ENCODE measurements around the gene RGSL1. TPM values are rescaled to one million over a fixed set of nuclear protein-coding genes. Genes with fewer than 3 reads are reported as not detected.
A peak's percentile ranks its signal among the peaks of the same experiment; 100 is the strongest.

RGSL1 gene
- total RNA-seq, 1 donor from 2014 or later: not detected

- no peak for TF ChIP-seq CTCF (IDR thresholded peaks at IDR 0.05)
- peak; percentile 93 for ATAC-seq
- DNase-seq: peak; percentile 98
- H3K4me3 ChIP-seq: peak within 1 kb of the TSS; percentile 66
- H3K27me3 ChIP-seq: no peaks in the 10 kb centered on the region
- H3K36me3 ChIP-seq: peaks cover 19% of the 10 kb centered on the region
- intact Hi-C loops (cut with DNase I): no loop called here
- peak within 1 kb of the TSS; percentile 85 for H3K27ac ChIP-seq
- H3K9me3 ChIP-seq: no peaks in the 10 kb centered on the region
- peaks cover 27% of the 10 kb centered on the region for H3K4me1 ChIP-seq
Measured at GRCh38 chr1:182604175-182605164, 154.5 kb downstream of the RGSL1 start, which contains the start of gene RGS16. RGS16 (minus strand) TSS chr1:182604389; CDS start chr1:182604259, 130 bp downstream.

- no peak for TF ChIP-seq CTCF (IDR thresholded peaks at IDR 0.05)
- Histone ChIP-seq H3K27ac (no peak overlapping the region), H3K4me3 (no peak overlapping the region), H3K4me1 (peaks cover 11% of the 10 kb centered on the region), H3K9me3 (no peaks in the 10 kb centered on the region), H3K27me3 (no peaks in the 10 kb centered on the region), H3K36me3 (no peaks in the 10 kb centered on the region)
- ATAC-seq (no peak), DNase-seq (no peak)
- intact Hi-C loops (cut with DNase I): no loop called here
Measured at GRCh38 chr1:182607566-182607965, 157.6 kb downstream of the RGSL1 start.

DNA sequence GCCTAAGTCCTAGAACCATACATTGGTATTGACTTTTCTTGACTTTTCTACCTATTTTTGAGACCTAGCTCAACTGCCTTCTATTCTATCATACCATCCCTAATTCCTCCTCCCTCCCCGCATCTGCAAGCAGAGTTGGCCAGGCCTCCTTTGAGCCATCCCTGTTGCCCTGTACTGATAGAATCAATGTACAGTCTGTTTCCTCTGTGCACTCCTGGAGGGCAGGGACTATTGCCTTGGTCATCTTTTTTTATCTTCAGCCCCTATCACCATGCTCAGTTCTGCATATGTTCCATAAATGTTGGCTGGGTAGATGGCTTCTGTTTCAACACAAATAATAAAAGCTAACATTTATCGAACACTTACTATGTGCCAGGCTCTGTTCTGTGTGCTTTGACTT is 158.3 kb downstream of the RGSL1 start:
- Histone ChIP-seq H3K27me3 (no peaks in the 10 kb centered on the region), H3K4me3 (no peak overlapping the region), H3K4me1 (peaks cover 11% of the 10 kb centered on the region), H3K27ac (no peak overlapping the region), H3K36me3 (no peaks in the 10 kb centered on the region), H3K9me3 (no peaks in the 10 kb centered on the region)
- ATAC-seq: no peak
- TF ChIP-seq CTCF (IDR thresholded peaks at IDR 0.05): no peak
- no peak for DNase-seq
- intact Hi-C loops (cut with DNase I): no loop called here

GRCh38 chr1:182608845-182609610 is 159.1 kb downstream of the RGSL1 start:
- no peaks in the 10 kb centered on the region for H3K9me3 ChIP-seq
- no peak overlapping the region for H3K27ac ChIP-seq
- TF ChIP-seq CTCF (IDR thresholded peaks at IDR 0.05): no peak
- H3K27me3 ChIP-seq: no peaks in the 10 kb centered on the region
- intact Hi-C loops (cut with DNase I): no loop called here
- H3K4me3 ChIP-seq: no peak overlapping the region
- no peak for ATAC-seq
- H3K4me1 ChIP-seq: peaks cover 10% of the 10 kb centered on the region
- H3K36me3 ChIP-seq: no peaks in the 10 kb centered on the region
- no peak for DNase-seq

Other genes starting within 250 kb of the RGSL1 start
- gene GLUL, start 58.4 kb upstream of the RGSL1 start, total RNA-seq: 1,001 TPM
- not detected for gene TEDDM1, start 49.5 kb upstream of the RGSL1 start, total RNA-seq
- 12.8 TPM for gene RNASEL, start 139.1 kb downstream of the RGSL1 start, total RNA-seq
- 12.0 TPM for gene RGS16, start 154.2 kb downstream of the RGSL1 start, total RNA-seq
- gene RGS8, start 234.4 kb downstream of the RGSL1 start, total RNA-seq: not detected

Measured in upper lobe of right lung (tissue), 1 donor.